HepG2 (cell line): ENCODE results near the gene VASH2. TPM values are rescaled to one million over a fixed set of nuclear protein-coding genes. Genes with fewer than 3 reads are reported as not detected.

Experiments used
- ATAC-seq: fragments of 200-7000 bp; cut with Tn5 transposase; 3 replicates; pipeline ENCODE4 v1.9.1; 2020; ENCODE audit warnings: mild to moderate bottlenecking, moderate library complexity
- BruUV-seq: library from RNA; stranded (reverse); fragments of 400-500 nt; replicated peaks from 2 replicates; lab custom pipeline; 2021; lab: Mats Ljungman, UMichigan
- CTCF ChIA-PET: fragments of 300-600 bp; formaldehyde crosslinking; extraction: SDS; loops from one replicate; lab custom pipeline; 2021; ENCODE audit warnings: low total read pairs, inconsistent platforms, low intra/inter-chr PET ratio; lab: Yijun Ruan, JAX
- POLR2A ChIA-PET: fragments of 350-600 bp; sonication (Branson Sonifier 250); formaldehyde crosslinking; loops from one replicate; lab custom pipeline; 2020; ENCODE audit warnings: antibody characterized with exemption, inconsistent platforms; lab: Yijun Ruan, JAX
- DNase-seq: peaks from one replicate; pipeline ENCODE4 v3.0.0-alpha.2; 2015; ENCODE audit warnings: low spot score
- FAIRE-seq: peaks from 3 replicates; lab custom pipeline; 2011; peaks lifted over from hg19 to GRCh38; lab: Jason Lieb, UNC
- H2AFZ ChIP-seq: one replicate; pipeline ENCODE4 v1.6.1; 2011; ENCODE audit warnings: low read length, inconsistent platforms
- H3K27ac ChIP-seq: fragments of 300-600 bp; 3 replicates; pipeline ENCODE4 v1.8.0; 2011; ENCODE audit warnings: mixed run types, mild to moderate bottlenecking, mixed read lengths, low read length, inconsistent platforms; ENCODE audit not compliant: insufficient read depth; ENCODE audit errors: extremely low read length
- H3K27me3 ChIP-seq, 2 experiments: fragments of 200-600 bp in 1 of 2; 2 replicates in 1 of 2; 3 replicates in 1 of 2; pipeline versions ENCODE4 v1.6.0 to v1.8.0; 2011; ENCODE audit warnings: low read length in 2 of 2, mild to moderate bottlenecking in 2 of 2, moderate library complexity in 2 of 2, inconsistent platforms in 1 of 2; ENCODE audit not compliant: insufficient read depth in 2 of 2, control insufficient read depth in 1 of 2
- H3K36me3 ChIP-seq, 2 experiments: fragments of 200-600 bp in 1 of 2; replicated peaks in 1 of 2; 2 replicates in 1 of 2; 3 replicates in 1 of 2; pipeline versions ENCODE4 v1.5.1 to v1.8.0; 2011; ENCODE audit warnings: low read length in 2 of 2, inconsistent platforms in 1 of 2; ENCODE audit not compliant: insufficient read depth in 2 of 2, control insufficient read depth in 1 of 2
- H3K4me1 ChIP-seq: 2 replicates; pipeline ENCODE4 v1.5.1; 2012; ENCODE audit warnings: low read length, inconsistent platforms; ENCODE audit not compliant: insufficient read depth
- H3K4me2 ChIP-seq: 2 replicates; pipeline ENCODE4 v1.6.0; 2011; ENCODE audit warnings: low read depth, low read length, inconsistent platforms
- H3K4me3 ChIP-seq, 3 experiments: fragments of 200-600 bp in 1 of 3; sonication (generic), shearing (Covaris generic) in 1 of 3; replicated peaks in 1 of 3; 2 replicates each; pipeline ENCODE4 v1.5.1; 2011 to 2016; ENCODE audit warnings: low read length in 3 of 3, inconsistent platforms in 2 of 3, low read depth in 2 of 3, mild to moderate bottlenecking in 2 of 3, control low read depth in 1 of 3, mixed read lengths in 1 of 3; ENCODE audit not compliant: insufficient read depth in 1 of 3
- H3K79me2 ChIP-seq: one replicate; pipeline ENCODE4 v1.6.1; 2011; ENCODE audit warnings: low read length, inconsistent platforms; ENCODE audit not compliant: insufficient read depth
- H3K9ac ChIP-seq: 2 replicates; pipeline ENCODE4 v1.6.0; 2011; ENCODE audit warnings: mild to moderate bottlenecking, low read depth, low read length, inconsistent platforms; ENCODE audit not compliant: insufficient read depth
- H3K9me3 ChIP-seq: 2 replicates; pipeline ENCODE4 v1.5.1; 2012; ENCODE audit warnings: mild to moderate bottlenecking, low read length
- H4K20me1 ChIP-seq: 2 replicates; pipeline ENCODE4 v1.6.0; 2011; ENCODE audit warnings: inconsistent platforms, mild to moderate bottlenecking, low read length, moderate library complexity; ENCODE audit not compliant: insufficient read depth
- BCL3 ChIP-seq: sonication (generic); formaldehyde crosslinking; IDR thresholded peaks from 2 replicates; pipeline ENCODE4 v1.5.1; 2020; ENCODE audit warnings: mild to moderate bottlenecking, missing genetic modification reagents, moderate library complexity
- BRD4 ChIP-seq: sonication (generic); formaldehyde crosslinking; IDR thresholded peaks from 2 replicates; pipeline ENCODE4 v1.4.0; 2020; ENCODE audit warnings: missing genetic modification reagents
- ESRRA ChIP-seq: sonication (generic); formaldehyde crosslinking; IDR thresholded peaks from 2 replicates; pipeline ENCODE4 v1.5.1; 2020; ENCODE audit warnings: mild to moderate bottlenecking, low read depth, missing genetic modification reagents
- HNRNPUL1 ChIP-seq: fragments of 200-400 bp; formaldehyde crosslinking; IDR thresholded peaks from 2 replicates; pipeline ENCODE4 v1.6.1; 2017; ENCODE audit warnings: low read depth, mild to moderate bottlenecking, low read length, moderate library complexity
- MAFK ChIP-seq, 2 experiments: IDR thresholded peaks in 1 of 2; conservative IDR thresholded peaks in 1 of 2; 2 replicates each; pipeline ENCODE4 v1.6.1; 2011; ENCODE audit warnings: improper control_type of control experiment in 2 of 2, low read length in 2 of 2
- MXD4 ChIP-seq: IDR thresholded peaks from 2 replicates; pipeline ENCODE4 v1.6.1; 2016; ENCODE audit warnings: mild to moderate bottlenecking, missing biosample characterization, missing genetic modification reagents
- NFIB ChIP-seq: sonication (generic); formaldehyde crosslinking; IDR thresholded peaks from 2 replicates; pipeline ENCODE4 v1.9.0; 2021; ENCODE audit warnings: missing genetic modification reagents, mild to moderate bottlenecking, borderline replicate concordance
- PPARG ChIP-seq: conservative IDR thresholded peaks from 2 replicates; pipeline ENCODE4 v1.6.1; 2016; ENCODE audit warnings: missing biosample characterization, missing genetic modification reagents
- RARA ChIP-seq: IDR thresholded peaks from 2 replicates; pipeline ENCODE4 v1.6.1; 2016; ENCODE audit warnings: missing genetic modification reagents, missing compliant biosample characterization
- TGIF2 ChIP-seq: IDR thresholded peaks from 2 replicates; pipeline ENCODE4 v1.6.1; 2016; ENCODE audit warnings: control low read depth, missing compliant biosample characterization
- TOE1 ChIP-seq: sonication (generic); formaldehyde crosslinking; IDR thresholded peaks from 2 replicates; pipeline ENCODE4 v1.4.0; 2020; ENCODE audit warnings: mild to moderate bottlenecking, missing genetic modification reagents
- ZBTB4 ChIP-seq: sonication (generic); formaldehyde crosslinking; IDR thresholded peaks from 2 replicates; pipeline ENCODE4 v1.4.0; 2020; ENCODE audit warnings: missing genetic modification reagents, mild to moderate bottlenecking, borderline replicate concordance
- ZNF230 ChIP-seq: sonication (generic); formaldehyde crosslinking; IDR thresholded peaks from 2 replicates; pipeline ENCODE4 v1.4.0; 2020; ENCODE audit warnings: mild to moderate bottlenecking, missing genetic modification reagents
- ZNF33A ChIP-seq: sonication (generic); formaldehyde crosslinking; IDR thresholded peaks from 2 replicates; pipeline ENCODE4 v1.5.1; 2020; ENCODE audit warnings: missing genetic modification reagents, mild to moderate bottlenecking, moderate library complexity, borderline replicate concordance
- ZNF670 ChIP-seq: sonication (generic); formaldehyde crosslinking; IDR thresholded peaks from 2 replicates; pipeline ENCODE4 v1.8.0; 2022; ENCODE audit warnings: mild to moderate bottlenecking, missing genetic modification reagents, borderline replicate concordance
- ZNF678 ChIP-seq: sonication (generic); formaldehyde crosslinking; IDR thresholded peaks from 2 replicates; pipeline ENCODE4 v1.4.0; 2020; ENCODE audit warnings: mild to moderate bottlenecking, missing genetic modification reagents
- ZNF691 ChIP-seq: sonication (generic); formaldehyde crosslinking; IDR thresholded peaks from 2 replicates; pipeline ENCODE4 v1.4.0; 2020; ENCODE audit warnings: missing genetic modification reagents, low read depth, mild to moderate bottlenecking, borderline replicate concordance
- WGBS: methylation state at CpG from one replicate; pipeline ENCODE4 v1.1.6; 2017; ENCODE audit warnings: low lambda C conversion rate; 5-methylcytosine and 5-hydroxymethylcytosine counted together
- in situ Hi-C: cut with HindIII; loops from 2 replicates; pipeline ENCODE4 v1.10.0; 2017; ENCODE audit warnings: low pct_unique_long_range_greater_than_20kb; ENCODE audit not compliant: extremely low pct_ligation_motif_present
- intact Hi-C: fragments of 100-400 bp; cut with micrococcal nuclease; formaldehyde crosslinking; loops from one replicate; pipeline ENCODE4 v1.10.0; 2022; ENCODE audit not compliant: unreplicated experiment
- polyA plus RNA-seq, 8 experiments: library from polyadenylated mRNA; depleted of rRNA in 3 of 8; stranded (reverse) in 7 of 8; unstranded in 1 of 8; fragments of >200 nt; fragmentation: Illumina TruSeq in 4 of 8; extraction: Trizol in 4 of 8; gene quantifications; 2 replicates each; pipeline versions ENCODE4 v1.2.1 to v1.2.3, GENCODE V29; 2011 to 2016; ENCODE audit warnings: low read depth in 4 of 8, missing spikeins in 1 of 8, mixed read lengths in 1 of 8; ENCODE audit not compliant: insufficient read depth in 1 of 8
- total RNA-seq, 5 experiments: library from RNA; depleted of rRNA; stranded (reverse); fragments of >200 nt; fragmentation: Illumina TruSeq; extraction: Trizol; gene quantifications; 2 replicates each; pipeline ENCODE4 v1.2.3, GENCODE V29; 2016; ENCODE audit warnings: low read depth in 1 of 5

VASH2 gene
- total and polyA plus RNA-seq, 2 of the 13 experiments (the other 11 are each of a cell fraction or from before 2014, with no cell fraction given), result 0.44 to 1.00 TPM

- TF ChIP-seq TGIF2, result no peak
- TF ChIP-seq MXD4 (CRISPR knock-in tag), result no peak
These were observed 35.6 kb upstream of the VASH2 start (continued) for GRCh38 chr1:212914789-212915188.

DNA sequence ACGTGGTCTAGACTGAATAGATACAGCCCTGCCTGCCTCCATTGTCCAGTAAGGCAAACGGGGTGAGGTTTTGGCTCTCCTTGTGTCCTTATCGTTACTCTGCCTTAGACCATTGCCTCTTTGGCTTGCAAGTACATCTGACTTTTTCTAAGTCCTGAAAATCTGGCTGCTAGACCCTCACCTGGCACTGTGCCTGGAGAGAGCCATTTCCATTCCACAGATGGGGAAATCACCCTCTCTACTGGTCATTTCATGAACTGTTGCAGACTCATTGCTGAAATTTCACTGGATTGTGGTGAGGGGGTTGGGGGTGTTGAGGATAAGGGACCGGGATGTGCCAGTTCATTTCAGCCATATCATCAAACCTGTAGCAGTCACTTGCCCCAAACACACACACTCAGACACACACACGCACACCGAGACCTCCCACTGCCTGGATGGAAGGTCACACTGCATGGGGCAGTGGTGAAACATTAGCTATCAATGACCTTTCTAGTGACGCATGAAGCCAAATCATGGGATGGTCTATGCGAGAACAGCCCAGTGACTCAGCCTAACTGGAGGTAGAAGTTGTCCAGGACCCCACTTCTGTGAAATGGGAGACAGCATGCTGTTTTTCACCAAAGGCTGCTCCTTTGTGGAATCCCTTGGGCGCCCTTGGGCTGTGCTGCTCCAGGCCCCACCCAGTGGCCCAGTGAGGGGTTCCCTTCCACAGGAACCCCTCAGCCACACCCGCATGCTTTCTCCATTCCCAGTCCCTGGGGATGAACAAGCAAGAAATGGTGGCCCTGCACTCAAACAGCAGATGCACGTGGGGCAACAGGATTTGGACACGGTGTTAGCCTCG is 34.9 kb upstream of the VASH2 start:
- FAIRE-seq (peak; percentile 66), DNase-seq (peak; percentile 50), ATAC-seq (peak; percentile 78)
- Histone ChIP-seq H2AFZ (no peak overlapping the region), H3K4me1 (peaks cover 33% of the 10 kb centered on the region), H3K9ac (0 out of 2 replicates have a peak overlapping the region, but pooled peaks have one; percentile 5), H3K4me2 (peak overlapping the region; percentile 65), H3K79me2 (no peaks in the 10 kb centered on the region), H3K27me3 (peaks cover 0 to 14% of the 10 kb centered on the region in 2 experiments; a peak in 1 of 5 replicates), H3K9me3 (no peaks in the 10 kb centered on the region), H3K4me3 (0 out of 6 replicates have a peak overlapping the region, but pooled peaks of 1 of the 3 experiments have one; percentile 52), H3K27ac (no peak overlapping the region), H3K36me3 (no peaks in the 10 kb centered on the region), H4K20me1 (no peaks in the 10 kb centered on the region)
- 20% methylated on average over 7 of the region's 13 CpGs for WGBS
- in situ Hi-C loops (no loop called here), intact Hi-C loops (loop anchor here (10.0 kb wide), 1 partner anchor 101 kb away; no protein-coding TSS in a partner anchor)
- no TSS peak for BruUV-seq
- ChIA-PET CTCF (no interaction called here), POLR2A (interaction anchor here (0.6 kb wide), 1 partner anchor 166 kb away, joined by 3 read pairs; no protein-coding TSS in a partner anchor)
- TF ChIP-seq ZNF230 (CRISPR knock-in tag) (no peak), ZNF670 (CRISPR knock-in tag) (no peak), BCL3 (CRISPR knock-in tag) (no peak), BRD4 (no peak), HNRNPUL1 (no peak), ZNF691 (CRISPR knock-in tag) (peak; percentile 46; the same call in 1 of the 2 replicates), PPARG (CRISPR knock-in tag) (no peak), RARA (CRISPR knock-in tag) (no peak), TOE1 (CRISPR knock-in tag) (no peak), ZNF678 (CRISPR knock-in tag) (no peak), ESRRA (CRISPR knock-in tag) (no peak), ZNF33A (CRISPR knock-in tag) (no peak), MAFK (conservative IDR thresholded peaks at IDR 0.05 in 1 of 2, IDR thresholded peaks at IDR 0.05 in 1 of 2; ENCODE audit: low read length in 2 of 2) (no peak), ZBTB4 (CRISPR knock-in tag) (no peak), NFIB (0 out of 2 replicates have a peak, but pooled peaks have one; percentile 62)
